Activated CD4-positive, alpha-beta memory T cell treated with anti-CD3 and anti-CD28 coated beads, Interleukin-2, amount 10 ng/mL, durations not matched to agents 7 days and 5 days (primary cell): Measurements from ENCODE around the gene APEH. TPM values are rescaled to one million over a fixed set of nuclear protein-coding genes. Genes with fewer than 3 reads are reported as not detected.

Experiments
- CTCF ChIA-PET: fragments of 350-600 bp; sonication (Branson Sonifier 250); formaldehyde crosslinking; loops from one replicate; lab custom pipeline; 2021; ENCODE audit warnings: antibody characterized with exemption, inconsistent platforms; lab: Charles Lee
- POLR2A ChIA-PET: fragments of 350-600 bp; sonication (Branson Sonifier 250); formaldehyde crosslinking; loops from one replicate; lab custom pipeline; 2021; ENCODE audit warnings: antibody characterized with exemption; lab: Charles Lee
- DNase-seq: peaks from one replicate; pipeline ENCODE4 v3.0.0-alpha.2; 2020
- H3K27ac Mint-ChIP-seq: one replicate; pipeline ENCODE4 v1.8.0; 2021; ENCODE audit warnings: mild to moderate bottlenecking, mixed read lengths
- H3K27me3 Mint-ChIP-seq: one replicate; pipeline ENCODE4 v1.8.0; 2021; ENCODE audit warnings: mixed read lengths
- H3K36me3 Mint-ChIP-seq: one replicate; pipeline ENCODE4 v1.8.0; 2021; ENCODE audit warnings: low read depth, mixed read lengths
- H3K4me1 Mint-ChIP-seq: one replicate; pipeline ENCODE4 v1.8.0; 2021; ENCODE audit warnings: mixed read lengths
- H3K4me3 Mint-ChIP-seq: one replicate; pipeline ENCODE4 v1.8.0; 2021; ENCODE audit warnings: mild to moderate bottlenecking, mixed read lengths
- H3K9me3 Mint-ChIP-seq: one replicate; pipeline ENCODE4 v1.8.0; 2021; ENCODE audit warnings: mixed read lengths
- total RNA-seq, 2 experiments: library from RNA; stranded (reverse); gene quantifications; one replicate each; pipeline ENCODE4 v1.2.3, GENCODE V29; 2021

Gene APEH
- total RNA-seq, 2 experiments from 2014 or later: 132 to 136 TPM

DNA sequence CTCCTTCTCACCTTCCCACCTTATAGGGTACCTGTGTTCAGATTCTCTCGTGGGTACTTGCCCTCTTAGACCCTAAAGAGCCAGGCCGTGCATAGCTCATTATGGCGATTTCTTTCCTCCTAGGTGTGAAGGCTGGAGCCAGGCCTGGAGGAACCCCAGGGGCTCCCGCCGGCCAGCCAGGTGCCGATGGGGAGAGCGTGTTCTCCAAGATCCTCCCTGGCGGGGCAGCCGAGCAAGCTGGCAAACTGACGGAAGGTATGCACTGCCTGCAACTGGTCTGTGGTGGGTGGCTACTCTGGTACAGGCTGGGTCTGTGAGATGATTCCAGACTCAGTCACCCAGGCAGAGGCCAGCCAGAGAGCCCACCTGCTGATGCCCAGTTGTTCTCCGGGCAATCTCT is 9.9 kb upstream of the APEH start:
- Mint-ChIP-seq H3K9me3 (no peaks in the 10 kb centered on the region), H3K36me3 (no peaks in the 10 kb centered on the region), H3K4me3 (no peak overlapping the region), H3K4me1 (peaks cover 2% of the 10 kb centered on the region), H3K27ac (no peak overlapping the region), H3K27me3 (no peaks in the 10 kb centered on the region)
- no peak for DNase-seq
- ChIA-PET POLR2A (interaction anchor here (1.8 kb wide), 1 partner anchor 124 kb away, joined by 5 read pairs; no protein-coding TSS in a partner anchor), CTCF (interaction anchor here (1.4 kb wide), 1 partner anchor 125 kb away, joined by 5 read pairs; no protein-coding TSS in a partner anchor)

DNA sequence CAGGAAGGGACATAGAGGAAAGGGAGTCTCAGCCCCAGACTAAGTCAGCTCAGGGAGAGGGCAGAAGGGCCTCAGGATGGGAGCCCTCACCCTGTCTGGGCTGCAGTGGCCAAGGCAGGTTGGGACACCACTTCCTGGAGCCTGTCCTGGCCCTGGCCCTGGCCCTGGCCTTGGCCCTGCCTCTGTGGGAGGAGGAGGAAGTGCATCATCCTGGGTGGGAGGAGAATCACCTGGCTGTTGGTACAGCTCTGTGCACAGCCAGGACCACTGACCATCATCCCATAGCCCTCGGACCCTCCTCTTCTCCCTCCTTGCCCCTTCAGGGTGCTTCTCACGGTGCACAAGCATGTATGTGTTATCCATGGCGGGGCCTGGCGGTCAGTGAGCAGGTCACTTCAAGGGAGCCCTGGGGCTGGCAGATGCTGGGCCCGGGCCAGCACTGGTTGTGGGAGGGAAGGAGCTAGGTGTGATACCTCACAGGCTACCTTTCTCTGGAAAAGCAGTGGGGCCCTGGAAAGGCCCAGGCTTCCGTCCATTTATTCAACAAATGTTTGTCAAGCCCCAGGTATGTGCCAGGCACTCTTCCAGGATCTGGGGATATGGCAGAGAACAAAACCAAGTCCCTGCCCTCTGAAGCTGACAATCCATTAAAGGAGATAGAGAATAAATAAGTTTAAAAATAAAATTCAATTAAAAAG is 8.2 kb upstream of the APEH start:
- H3K4me1 Mint-ChIP-seq: peaks cover 2% of the 10 kb centered on the region
- ChIA-PET POLR2A (interaction anchor here (1.1 kb wide), 1 partner anchor 127 kb away, joined by 5 read pairs; no protein-coding TSS in a partner anchor), CTCF (interaction anchor here (2.7 kb wide), 1 partner anchor 126 kb away, joined by 23 read pairs; no protein-coding TSS in a partner anchor)
- H3K4me3 Mint-ChIP-seq: no peak overlapping the region
- DNase-seq: no peak
- no peak overlapping the region for H3K27ac Mint-ChIP-seq
- no peaks in the 10 kb centered on the region for H3K36me3 Mint-ChIP-seq
- no peaks in the 10 kb centered on the region for H3K9me3 Mint-ChIP-seq
- H3K27me3 Mint-ChIP-seq: no peaks in the 10 kb centered on the region

DNA sequence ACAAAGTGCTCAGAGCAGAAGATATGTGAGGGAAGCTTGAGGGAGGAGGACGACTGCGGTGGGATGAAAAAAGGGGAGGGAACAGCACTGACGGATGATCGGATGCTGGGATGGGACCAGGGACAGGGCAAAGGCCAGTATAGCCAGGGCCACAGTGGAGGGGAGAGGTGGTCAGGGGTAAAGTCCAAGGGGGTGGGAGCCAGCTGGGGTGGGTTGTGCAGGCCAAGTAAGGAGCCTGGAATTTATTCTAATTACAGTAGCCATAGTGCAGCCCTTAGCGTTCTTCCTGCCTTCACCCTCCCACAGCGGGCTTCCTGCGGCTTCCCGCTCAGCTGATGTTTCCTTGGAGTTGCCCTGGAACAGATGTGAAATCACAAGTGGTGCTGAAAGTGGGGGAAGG is 7.6 kb upstream of the APEH start:
- Mint-ChIP-seq H3K4me1 (peaks cover 2% of the 10 kb centered on the region), H3K4me3 (no peak overlapping the region), H3K9me3 (no peaks in the 10 kb centered on the region), H3K27me3 (no peaks in the 10 kb centered on the region), H3K27ac (no peak overlapping the region), H3K36me3 (no peaks in the 10 kb centered on the region)
- no peak for DNase-seq
- CTCF ChIA-PET: interaction anchor here (2.7 kb wide), 1 partner anchor 127 kb away, joined by 23 read pairs; no protein-coding TSS in a partner anchor
- POLR2A ChIA-PET: interaction anchor here (1.1 kb wide), 1 partner anchor 127 kb away, joined by 5 read pairs; no protein-coding TSS in a partner anchor

GRCh38 chr3:49667701-49668413 is 6.3 kb upstream of the APEH start:
- no peak overlapping the region for H3K4me3 Mint-ChIP-seq
- no peak overlapping the region for H3K27ac Mint-ChIP-seq
- DNase-seq: no peak
- no peaks in the 10 kb centered on the region for H3K27me3 Mint-ChIP-seq
- ChIA-PET CTCF (interaction anchor here (2.7 kb wide), 1 partner anchor 128 kb away, joined by 23 read pairs; no protein-coding TSS in a partner anchor), POLR2A (no interaction called here)
- H3K36me3 Mint-ChIP-seq: no peaks in the 10 kb centered on the region
- H3K9me3 Mint-ChIP-seq: no peaks in the 10 kb centered on the region
- peaks cover 9% of the 10 kb centered on the region for H3K4me1 Mint-ChIP-seq

DNA sequence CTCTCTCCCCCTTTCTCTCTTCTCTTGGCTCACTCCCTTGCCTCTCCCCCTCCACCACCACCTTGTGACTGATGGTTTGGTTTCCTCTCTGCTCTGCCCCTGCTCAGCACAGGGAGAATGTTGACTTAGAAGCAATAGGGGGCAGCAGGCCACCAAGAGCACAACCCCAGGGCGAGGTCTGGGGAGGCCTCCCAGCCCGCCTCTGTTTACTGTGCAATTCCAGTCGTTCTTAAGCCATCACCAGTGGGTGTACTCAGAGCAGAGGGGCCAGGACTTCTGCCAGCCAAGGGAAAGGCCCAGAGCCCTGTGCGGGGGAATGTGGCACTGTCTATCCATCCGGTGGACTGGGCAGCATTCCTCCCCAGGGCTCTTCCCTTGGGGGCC is 5.7 kb upstream of the APEH start:
- DNase-seq: no peak
- Mint-ChIP-seq H3K27me3 (no peaks in the 10 kb centered on the region), H3K27ac (no peak overlapping the region), H3K36me3 (no peaks in the 10 kb centered on the region), H3K4me3 (no peak overlapping the region), H3K9me3 (no peaks in the 10 kb centered on the region), H3K4me1 (peaks cover 13% of the 10 kb centered on the region)
- POLR2A ChIA-PET: interaction anchor here (1.4 kb wide), 1 partner anchor 128 kb away, joined by 4 read pairs; no protein-coding TSS in a partner anchor
- CTCF ChIA-PET: interaction anchor here (1.4 kb wide), 1 partner anchor 102 kb away, joined by 3 read pairs; no protein-coding TSS in a partner anchor

- POLR2A ChIA-PET: interaction anchor here (1.4 kb wide), 1 partner anchor 129 kb away, joined by 4 read pairs; no protein-coding TSS in a partner anchor
- CTCF ChIA-PET: interaction anchor here (1.4 to 1.6 kb wide), 2 partner anchors 102 to 129 kb away, joined by 3 to 22 read pairs; no protein-coding TSS in a partner anchor
These were observed 5.3 kb upstream of the APEH start for GRCh38 chr3:49668861-49669260.

GRCh38 chr3:49669352-49669751 is 4.8 kb upstream of the APEH start:
- Mint-ChIP-seq H3K9me3 (no peaks in the 10 kb centered on the region), H3K27ac (no peak overlapping the region), H3K4me1 (peaks cover 17% of the 10 kb centered on the region), H3K27me3 (no peaks in the 10 kb centered on the region), H3K36me3 (no peaks in the 10 kb centered on the region), H3K4me3 (no peak overlapping the region)
- DNase-seq: no peak
- POLR2A ChIA-PET: interaction anchor here (1.4 kb wide), 1 partner anchor 129 kb away, joined by 4 read pairs; no protein-coding TSS in a partner anchor
- CTCF ChIA-PET: interaction anchor here (1.4 to 1.6 kb wide), 2 partner anchors 103 to 129 kb away, joined by 3 to 22 read pairs; no protein-coding TSS in a partner anchor

More at GRCh38 chr3:49668861-49669260, 5.3 kb upstream of the APEH start:
- no peak for DNase-seq
- H3K4me1 Mint-ChIP-seq: peaks cover 17% of the 10 kb centered on the region
- no peaks in the 10 kb centered on the region for H3K36me3 Mint-ChIP-seq
- no peak overlapping the region for H3K4me3 Mint-ChIP-seq
- H3K9me3 Mint-ChIP-seq: no peaks in the 10 kb centered on the region
- no peak overlapping the region for H3K27ac Mint-ChIP-seq
- H3K27me3 Mint-ChIP-seq: no peaks in the 10 kb centered on the region

DNA sequence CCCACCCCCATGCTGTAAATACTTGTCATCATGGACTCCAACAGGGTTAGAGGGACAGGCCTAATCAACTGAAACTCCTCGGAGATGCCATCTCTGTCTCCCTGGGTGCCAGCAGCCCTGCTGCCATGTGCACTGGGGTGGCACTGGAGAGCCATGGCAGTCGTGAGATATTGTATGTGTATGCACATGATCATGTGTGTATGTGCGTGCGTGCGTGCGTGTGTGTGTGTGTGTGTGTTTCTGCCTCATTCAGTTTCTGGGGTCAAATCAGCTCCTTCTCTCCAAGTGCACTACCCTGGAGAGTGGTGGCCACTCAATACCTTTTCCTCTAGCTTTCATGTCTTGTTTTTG is 3.2 kb upstream of the APEH start:
- peaks cover 5% of the 10 kb centered on the region for H3K36me3 Mint-ChIP-seq
- H3K9me3 Mint-ChIP-seq: no peaks in the 10 kb centered on the region
- ChIA-PET CTCF (interaction anchor here (0.8 to 3.3 kb wide), 14 partner anchors 7 to 663 kb away, joined by 3 to 247 read pairs (median 4); partner anchors contain the start of genes BSN and WDR6), POLR2A (interaction anchor here (3.6 kb wide), 1 partner anchor 131 kb away, joined by 43 read pairs; no protein-coding TSS in a partner anchor)
- no peak overlapping the region for H3K27ac Mint-ChIP-seq
- DNase-seq: no peak
- H3K27me3 Mint-ChIP-seq: no peaks in the 10 kb centered on the region
- no peak overlapping the region for H3K4me3 Mint-ChIP-seq
- H3K4me1 Mint-ChIP-seq: peaks cover 29% of the 10 kb centered on the region

- no peaks in the 10 kb centered on the region for H3K9me3 Mint-ChIP-seq
- H3K36me3 Mint-ChIP-seq: peaks cover 9% of the 10 kb centered on the region
- POLR2A ChIA-PET: interaction anchor here (0.6 to 3.6 kb wide), 4 partner anchors 8 to 252 kb away, joined by 3 to 43 read pairs (median 6); partner anchors contain the start of gene GMPPB
- no peaks in the 10 kb centered on the region for H3K27me3 Mint-ChIP-seq
- CTCF ChIA-PET: interaction anchor here (0.6 to 3.3 kb wide), 34 partner anchors 8 to 664 kb away, joined by 3 to 247 read pairs (median 4); partner anchors contain the start of genes BSN, DAG1 and WDR6
- H3K4me1 Mint-ChIP-seq: peaks cover 33% of the 10 kb centered on the region
- H3K27ac Mint-ChIP-seq: peak overlapping the region; percentile 77
- peak overlapping the region; percentile 66 for H3K4me3 Mint-ChIP-seq
- DNase-seq: peak; percentile 79
These were observed 2.6 kb upstream of the APEH start for GRCh38 chr3:49671291-49672288.

- peaks cover 37% of the 10 kb centered on the region for H3K4me1 Mint-ChIP-seq
- H3K27ac Mint-ChIP-seq: peak overlapping the region; percentile 98
- H3K9me3 Mint-ChIP-seq: no peaks in the 10 kb centered on the region
- no peaks in the 10 kb centered on the region for H3K27me3 Mint-ChIP-seq
- ChIA-PET CTCF (interaction anchor here (0.7 to 3.3 kb wide), 8 partner anchors 79 to 333 kb away, joined by 3 to 247 read pairs (median 4); no protein-coding TSS in a partner anchor), POLR2A (interaction anchor here (0.9 to 3.6 kb wide), 6 partner anchors 50 to 261 kb away, joined by 4 to 43 read pairs (median 5); partner anchors contain the start of genes BSN, DAG1, GMPPB and IP6K1)
- H3K4me3 Mint-ChIP-seq: peak overlapping the region; percentile 91
- DNase-seq: peak; percentile 26
- H3K36me3 Mint-ChIP-seq: peaks cover 20% of the 10 kb centered on the region
These were observed 933 bp upstream of the APEH start for GRCh38 chr3:49673121-49673714.

- Mint-ChIP-seq H3K4me3 (peak overlapping the region; percentile 91), H3K4me1 (peaks cover 37% of the 10 kb centered on the region), H3K36me3 (peaks cover 22% of the 10 kb centered on the region), H3K27ac (peak overlapping the region; percentile 98), H3K27me3 (no peaks in the 10 kb centered on the region), H3K9me3 (no peaks in the 10 kb centered on the region)
- ChIA-PET POLR2A (interaction anchor here (1.1 to 2.4 kb wide), 2 partner anchors 49 to 135 kb away, joined by 3 to 8 read pairs; partner anchors contain the start of gene GMPPB), CTCF (interaction anchor here (2.2 kb wide), 1 partner anchor 135 kb away, joined by 9 read pairs; no protein-coding TSS in a partner anchor)
- DNase-seq: no peak
These were observed 389 bp downstream of the APEH start for GRCh38 chr3:49674497-49674983.
